ENCODE measurements around the gene ARRDC2. TPM values are rescaled to one million over a fixed set of nuclear protein-coding genes. Genes with fewer than 3 reads are reported as not detected.

ARRDC2 gene
- total and polyA plus RNA-seq, 10 of the 15 experiments (the other 5 are each of a cell fraction or from before 2014, with no cell fraction given) = 0.48 to 10.1 (median 4.8) TPM

- no peak overlapping the region for H2AFZ ChIP-seq (ENCODE audit: control insufficient read depth, low read depth, low read length)
- H3K4me1 ChIP-seq (ENCODE audit: control insufficient read depth, insufficient read depth, low read length) = peaks cover 2% of the 10 kb centered on the region; the same call in 1 of the 2 replicates
- FAIRE-seq = no peak
- in situ Hi-C loops (cut with MboI) = no loop called here
- RAD21 ChIA-PET (ENCODE audit: unreplicated experiment) = no interaction called here
- CTCF ChIA-PET = interaction anchor here (1.0 kb wide), 1 partner anchor 9 kb away, joined by 3 read pairs; no protein-coding TSS in a partner anchor
- no peaks in the 10 kb centered on the region; a peak in 1 of 4 replicates for H3K27me3 ChIP-seq (replicated peaks in 1 of 2; ENCODE audit: control insufficient read depth in 2 of 2, insufficient read depth in 2 of 2, low read length in 1 of 2)
- BruUV-seq (replicated peaks) = no TSS peak
- H3K4me2 ChIP-seq (ENCODE audit: control insufficient read depth, insufficient read depth) = no peak overlapping the region
- no peak for DNase-seq (ENCODE audit: low read depth, low spot score)
- H3K79me2 ChIP-seq (ENCODE audit: control insufficient read depth, insufficient read depth, low read length) = no peaks in the 10 kb centered on the region
- ATAC-seq = no peak
- no peak overlapping the region for H3K9ac ChIP-seq (ENCODE audit: control insufficient read depth, insufficient read depth, low read length)
- no peaks in the 10 kb centered on the region for H4K20me1 ChIP-seq (ENCODE audit: control insufficient read depth, insufficient read depth)
- no peak overlapping the region for H3K27ac ChIP-seq (ENCODE audit: control insufficient read depth, insufficient read depth)
- H3K9me3 ChIP-seq (replicated peaks; ENCODE audit: control insufficient read depth, insufficient read depth, low read length) = no peaks in the 10 kb centered on the region
- TF ChIP-seq BHLHE40 (IDR thresholded peaks at IDR 0.05; ENCODE audit: borderline replicate concordance in 1 of 2, low read depth in 2 of 2, low read length in 1 of 2) = no peak
- TF ChIP-seq CBX3 (IDR thresholded peaks at IDR 0.05; ENCODE audit: borderline replicate concordance, low read depth) = no peak
- TF ChIP-seq RELA (IDR thresholded peaks at IDR 0.05; ENCODE audit: borderline replicate concordance, partially characterized antibody) = no peak
- TF ChIP-seq ZNF24 (IDR thresholded peaks at IDR 0.05) = no peak
- H3K36me3 ChIP-seq (ENCODE audit: control insufficient read depth in 2 of 2, insufficient read depth in 2 of 2, low read length in 1 of 2) = no peaks in the 10 kb centered on the region
- intact Hi-C loops (cut with micrococcal nuclease; ENCODE audit: unreplicated experiment) = no loop called here
- WGBS (ENCODE audit: insufficient coverage, insufficient replicate concordance, low lambda C conversion rate, missing lambda C conversion rate) = 72% methylated on average over 9 of the region's 9 CpGs
- POLR2A ChIA-PET = interaction anchor here (0.7 kb wide), 1 partner anchor 8 kb away, joined by 5 read pairs; no protein-coding TSS in a partner anchor
- H3K4me3 ChIP-seq = no peak overlapping the region
- SMC1A ChIA-PET (ENCODE audit: uncharacterized antibody, unreplicated experiment) = no interaction called here
Measured at GRCh38 chr19:18053576-18054219, 45.7 kb downstream of the ARRDC2 start.

- no peaks in the 10 kb centered on the region for H4K20me1 ChIP-seq (ENCODE audit: control insufficient read depth, insufficient read depth)
- no peaks in the 10 kb centered on the region for H3K9me3 ChIP-seq (replicated peaks; ENCODE audit: control insufficient read depth, insufficient read depth, low read length)
- in situ Hi-C loops (cut with MboI) = loop anchor here (5.0 kb wide), 1 partner anchor 39 kb away; no protein-coding TSS in a partner anchor
- ChIA-PET RAD21 (ENCODE audit: unreplicated experiment) (interaction anchor here (0.6 to 1.5 kb wide), 5 partner anchors 11 to 209 kb away, joined by 3 to 6 read pairs (median 4); partner anchors contain the start of genes ARRDC2 and IL12RB1), SMC1A (ENCODE audit: uncharacterized antibody, unreplicated experiment) (interaction anchor here (0.8 to 1.3 kb wide), 2 partner anchors 33 to 49 kb away, joined by 3 to 6 read pairs; no protein-coding TSS in a partner anchor), CTCF (interaction anchor here (1.3 to 7.7 kb wide), 6 partner anchors 11 to 118 kb away, joined by 3 to 81 read pairs (median 16); partner anchors contain the start of gene ARRDC2), POLR2A (interaction anchor here (0.6 to 0.7 kb wide), 2 partner anchors 55 to 380 kb away, joined by 4 to 11 read pairs; no protein-coding TSS in a partner anchor)
- no peaks in the 10 kb centered on the region for H3K79me2 ChIP-seq (ENCODE audit: control insufficient read depth, insufficient read depth, low read length)
- no peaks in the 10 kb centered on the region; a peak in 1 of 4 replicates for H3K36me3 ChIP-seq (ENCODE audit: control insufficient read depth in 2 of 2, insufficient read depth in 2 of 2, low read length in 1 of 2)
- no peak for DNase-seq (ENCODE audit: low read depth, low spot score)
- no TSS peak for BruUV-seq (replicated peaks)
- no peak overlapping the region for H3K4me3 ChIP-seq
- no peak overlapping the region for H3K4me2 ChIP-seq (ENCODE audit: control insufficient read depth, insufficient read depth)
- ATAC-seq = no peak
- no peak overlapping the region for H3K27ac ChIP-seq (ENCODE audit: control insufficient read depth, insufficient read depth)
- intact Hi-C loops (cut with micrococcal nuclease; ENCODE audit: unreplicated experiment) = no loop called here
- H3K4me1 ChIP-seq (ENCODE audit: control insufficient read depth, insufficient read depth, low read length) = peaks cover 2% of the 10 kb centered on the region; the same call in 1 of the 2 replicates
- H3K9ac ChIP-seq (ENCODE audit: control insufficient read depth, insufficient read depth, low read length) = no peak overlapping the region
- FAIRE-seq = no peak
- 84% methylated on average over 3 of the region's 5 CpGs for WGBS (ENCODE audit: insufficient coverage, insufficient replicate concordance, low lambda C conversion rate, missing lambda C conversion rate)
- no peak for TF ChIP-seq POLR2AphosphoS2 (IDR thresholded peaks at IDR 0.05; ENCODE audit: low read depth, low read length)
- TF ChIP-seq, protein P1, sequence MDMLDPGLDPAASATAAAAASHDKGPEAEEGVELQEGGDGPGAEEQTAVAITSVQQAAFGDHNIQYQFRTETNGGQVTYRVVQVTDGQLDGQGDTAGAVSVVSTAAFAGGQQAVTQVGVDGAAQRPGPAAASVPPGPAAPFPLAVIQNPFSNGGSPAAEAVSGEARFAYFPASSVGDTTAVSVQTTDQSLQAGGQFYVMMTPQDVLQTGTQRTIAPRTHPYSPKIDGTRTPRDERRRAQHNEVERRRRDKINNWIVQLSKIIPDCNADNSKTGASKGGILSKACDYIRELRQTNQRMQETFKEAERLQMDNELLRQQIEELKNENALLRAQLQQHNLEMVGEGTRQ (IDR thresholded peaks at IDR 0.05; ENCODE audit: borderline replicate concordance, low read depth, low read length) = no peak
- TF ChIP-seq GABPA (IDR thresholded peaks at IDR 0.05; ENCODE audit: low read depth) = no peak
- no peak for TF ChIP-seq TCF7 (IDR thresholded peaks at IDR 0.05; ENCODE audit: borderline replicate concordance)
- TF ChIP-seq TAF1 (IDR thresholded peaks at IDR 0.05; ENCODE audit: borderline replicate concordance, low read depth, low read length) = no peak
- TF ChIP-seq CBX3 (IDR thresholded peaks at IDR 0.05; ENCODE audit: borderline replicate concordance, low read depth) = no peak
- no peak overlapping the region for H2AFZ ChIP-seq (ENCODE audit: control insufficient read depth, low read depth, low read length)
- H3K27me3 ChIP-seq (replicated peaks in 1 of 2; ENCODE audit: control insufficient read depth in 2 of 2, insufficient read depth in 2 of 2, low read length in 1 of 2) = no peaks in the 10 kb centered on the region; a peak in 1 of 4 replicates
Measured at GRCh38 chr19:18055967-18056366, 48.0 kb downstream of the ARRDC2 start.

Measured in GM12878 (cell line).